Suprapubic skin (tissue), 3 donors: ENCODE data around the gene SPOCK1.

Experiments used
- POLR2A ChIP-seq, 2 donors: fragments of 450-650 bp; IDR thresholded peaks; one replicate each; pipeline ENCODE4 v1.6.1; 2017; ENCODE audit warnings: antibody characterized with exemption in 2 of 2, mild to moderate bottlenecking in 2 of 2, moderate library complexity in 2 of 2
- TF ChIP-seq, protein P1 (sequence below), 2 donors: fragments of 200-600 bp in 1 of 2; fragments of 450-650 bp in 1 of 2; sonication (generic) in 1 of 2; IDR thresholded peaks; one replicate each; pipeline ENCODE4 v1.5.1; 2016 to 2019; ENCODE audit warnings: antibody characterized with exemption in 2 of 2, mild to moderate bottlenecking in 1 of 2, moderate library complexity in 1 of 2

DNA sequence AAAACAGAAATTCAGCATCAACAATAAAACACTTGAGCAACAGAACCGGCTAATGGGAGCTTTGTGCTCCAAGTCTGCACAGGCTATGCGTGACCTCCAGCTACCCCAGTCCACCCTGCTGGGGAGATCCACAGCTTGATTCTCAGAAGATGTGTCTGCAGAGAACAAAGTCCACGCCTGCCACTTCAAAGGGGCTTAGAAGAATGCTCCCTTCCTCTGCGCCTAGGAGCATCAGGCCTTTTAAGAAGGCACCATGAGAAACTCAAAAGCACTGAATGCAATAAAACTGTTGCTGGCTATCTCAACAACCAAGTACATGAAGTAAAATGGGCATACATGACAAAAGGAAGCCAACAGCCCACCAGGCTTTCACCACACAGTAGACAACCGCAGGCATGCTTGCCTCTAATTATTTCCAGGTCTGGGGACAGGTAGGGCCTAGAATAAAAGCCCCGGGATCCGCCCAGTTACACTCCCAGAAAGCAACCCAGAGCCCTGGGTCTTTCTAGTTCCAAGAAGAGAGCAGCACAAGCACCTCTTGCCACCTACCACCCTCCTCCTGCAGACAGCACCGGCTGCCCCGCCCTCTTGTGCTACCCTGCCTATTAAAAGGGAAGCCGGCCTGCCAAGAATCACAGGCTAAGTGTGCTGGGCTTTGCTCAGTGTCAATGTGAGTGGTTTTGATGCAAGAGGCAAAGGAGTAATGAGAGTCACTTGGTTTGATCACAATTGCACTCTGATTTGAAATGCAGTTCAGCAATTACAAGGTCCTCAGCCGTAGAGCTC is 123.2 kb downstream of the SPOCK1 start:
- TF ChIP-seq, protein P1, sequence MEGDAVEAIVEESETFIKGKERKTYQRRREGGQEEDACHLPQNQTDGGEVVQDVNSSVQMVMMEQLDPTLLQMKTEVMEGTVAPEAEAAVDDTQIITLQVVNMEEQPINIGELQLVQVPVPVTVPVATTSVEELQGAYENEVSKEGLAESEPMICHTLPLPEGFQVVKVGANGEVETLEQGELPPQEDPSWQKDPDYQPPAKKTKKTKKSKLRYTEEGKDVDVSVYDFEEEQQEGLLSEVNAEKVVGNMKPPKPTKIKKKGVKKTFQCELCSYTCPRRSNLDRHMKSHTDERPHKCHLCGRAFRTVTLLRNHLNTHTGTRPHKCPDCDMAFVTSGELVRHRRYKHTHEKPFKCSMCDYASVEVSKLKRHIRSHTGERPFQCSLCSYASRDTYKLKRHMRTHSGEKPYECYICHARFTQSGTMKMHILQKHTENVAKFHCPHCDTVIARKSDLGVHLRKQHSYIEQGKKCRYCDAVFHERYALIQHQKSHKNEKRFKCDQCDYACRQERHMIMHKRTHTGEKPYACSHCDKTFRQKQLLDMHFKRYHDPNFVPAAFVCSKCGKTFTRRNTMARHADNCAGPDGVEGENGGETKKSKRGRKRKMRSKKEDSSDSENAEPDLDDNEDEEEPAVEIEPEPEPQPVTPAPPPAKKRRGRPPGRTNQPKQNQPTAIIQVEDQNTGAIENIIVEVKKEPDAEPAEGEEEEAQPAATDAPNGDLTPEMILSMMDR (IDR thresholded peaks at IDR 0.05): no peak
- no peak for TF ChIP-seq POLR2A (IDR thresholded peaks at IDR 0.05)
